ENCODE measurements around the gene CALN1. TPM values are rescaled to one million over a fixed set of nuclear protein-coding genes. Genes with fewer than 3 reads are reported as not detected.

The CALN1 gene
- total and polyA plus RNA-seq, 4 donors, result 0.14 to 0.84 (median 0.24) TPM

- Histone ChIP-seq H3K27ac (ENCODE audit: low read depth in 1 of 2, low read length in 2 of 2) (no peak overlapping the region), H3K4me3 (ENCODE audit: low read depth in 1 of 3, low read length in 3 of 3) (no peak overlapping the region), H3K9ac (ENCODE audit: low read depth in 1 of 2, low read length in 2 of 2) (no peak overlapping the region), H3K36me3 (ENCODE audit: control insufficient read depth in 4 of 4, insufficient read depth in 3 of 4, low read depth in 1 of 4, low read length in 3 of 4) (no peaks in the 10 kb centered on the region), H3K27me3 (ENCODE audit: control insufficient read depth in 4 of 4, insufficient read depth in 4 of 4, low read length in 3 of 4) (no peaks in the 10 kb centered on the region), H3K9me3 (ENCODE audit: control insufficient read depth in 4 of 4, low read length in 3 of 4) (no peaks in the 10 kb centered on the region), H3K4me1 (ENCODE audit: control insufficient read depth in 4 of 4, insufficient read depth in 4 of 4, low read length in 3 of 4) (no peaks in the 10 kb centered on the region)
- no peak for TF ChIP-seq CTCF (IDR thresholded peaks at IDR 0.05; ENCODE audit: low read depth, low read length, missing input control)
- TF ChIP-seq RAD21 (IDR thresholded peaks at IDR 0.05), result no peak
- TF ChIP-seq GABPA (IDR thresholded peaks at IDR 0.05 in 1 of 2, conservative IDR thresholded peaks at IDR 0.05 in 1 of 2), result no peak
- TF ChIP-seq MAX (IDR thresholded peaks at IDR 0.05), result no peak
- TF ChIP-seq EGR1 (IDR thresholded peaks at IDR 0.05; ENCODE audit: low read depth in 2 of 2), result no peak
- no peak for TF ChIP-seq TAF1 (conservative IDR thresholded peaks at IDR 0.05)
- TF ChIP-seq YY1 (IDR thresholded peaks at IDR 0.05), result no peak
- TF ChIP-seq ZBTB33 (IDR thresholded peaks at IDR 0.05), result no peak
- no peak for TF ChIP-seq NR2F2 (IDR thresholded peaks at IDR 0.05)
- no peak for TF ChIP-seq FOXA2 (IDR thresholded peaks at IDR 0.05)
- TF ChIP-seq FOXA1 (IDR thresholded peaks at IDR 0.05), result no peak
- TF ChIP-seq HNF4A (conservative IDR thresholded peaks at IDR 0.05), result no peak
- no peak for TF ChIP-seq HNF4G (IDR thresholded peaks at IDR 0.05)
- TF ChIP-seq RXRA (IDR thresholded peaks at IDR 0.05), result no peak
- TF ChIP-seq SP1 (IDR thresholded peaks at IDR 0.05), result no peak
- TF ChIP-seq JUND (IDR thresholded peaks at IDR 0.05), result no peak
- no peak for TF ChIP-seq ATF3 (IDR thresholded peaks at IDR 0.05)
- no peak for TF ChIP-seq REST (IDR thresholded peaks at IDR 0.05)
- DNase-seq (ENCODE audit: low spot score), result no peak
- WGBS, result 66% methylated on average over 1 of the region's 1 CpG
Measured at GRCh38 chr7:71905821-71906220, 506.3 kb downstream of the CALN1 start.

Measured in liver (tissue), 9 donors.